GM23338 (cell line): ENCODE results near the gene FXYD6. TPM values are rescaled to one million over a fixed set of nuclear protein-coding genes. Genes with fewer than 3 reads are reported as not detected.
A peak's percentile ranks its signal among the peaks of the same experiment; 100 is the strongest.

Experiments
- ATAC-seq: fragments of 200-7000 bp; cut with Tn5 transposase; 3 replicates; pipeline ENCODE4 v1.9.1; 2020
- DNase-seq: peaks from one replicate; pipeline ENCODE4 v3.0.0-alpha.2; 2015; ENCODE audit warnings: low spot score
- H2AFZ ChIP-seq: fragments of 200-600 bp; sonication (generic); 2 replicates; pipeline ENCODE4 v1.8.0; 2016; ENCODE audit warnings: antibody characterized with exemption, mild to moderate bottlenecking, moderate library complexity
- H3F3A ChIP-seq: fragments of 200-600 bp; sonication (generic); replicated peaks from 2 replicates; pipeline ENCODE4 v1.8.0; 2017; ENCODE audit warnings: antibody characterized with exemption, mixed run types, low read depth
- H3K27ac ChIP-seq: fragments of 200-600 bp; sonication (generic); 2 replicates; pipeline ENCODE4 v1.6.1; 2016; ENCODE audit warnings: low read depth
- H3K27me3 ChIP-seq: fragments of 200-600 bp; sonication (generic); 2 replicates; pipeline ENCODE4 v1.8.0; 2016; ENCODE audit warnings: mild to moderate bottlenecking, mixed run types, moderate library complexity; ENCODE audit not compliant: insufficient read depth
- H3K36me3 ChIP-seq: fragments of 200-600 bp; sonication (generic); 2 replicates; pipeline ENCODE4 v1.8.0; 2016; ENCODE audit warnings: mild to moderate bottlenecking; ENCODE audit not compliant: insufficient read depth
- H3K4me1 ChIP-seq: fragments of 200-600 bp; sonication (generic); 2 replicates; pipeline ENCODE4 v1.8.0; 2016; ENCODE audit warnings: mild to moderate bottlenecking, moderate library complexity; ENCODE audit not compliant: insufficient read depth
- H3K4me2 ChIP-seq: fragments of 200-600 bp; sonication (generic); 2 replicates; pipeline ENCODE4 v1.7.1; 2017; ENCODE audit warnings: mixed run types
- H3K4me3 ChIP-seq: fragments of 200-600 bp; sonication (generic); 2 replicates; pipeline ENCODE4 v1.6.1; 2016; ENCODE audit warnings: mixed run types
- H3K79me2 ChIP-seq: fragments of 200-600 bp; sonication (generic); replicated peaks from 2 replicates; pipeline ENCODE4 v1.8.0; 2017; ENCODE audit warnings: mild to moderate bottlenecking; ENCODE audit not compliant: insufficient read depth
- H3K9me2 ChIP-seq: fragments of 200-600 bp; sonication (generic); 2 replicates; pipeline ENCODE4 v1.8.0; 2017; ENCODE audit not compliant: insufficient read depth
- H4K20me1 ChIP-seq: fragments of 200-600 bp; sonication (generic); replicated peaks from 2 replicates; pipeline ENCODE4 v1.8.0; 2017; ENCODE audit warnings: mild to moderate bottlenecking; ENCODE audit not compliant: insufficient read depth
- H3K27ac Mint-ChIP-seq: 2 replicates; pipeline ENCODE4 v1.8.0; 2020; ENCODE audit warnings: inconsistent platforms, mild to moderate bottlenecking, moderate library complexity, mixed read lengths
- H3K27me3 Mint-ChIP-seq: 3 replicates; pipeline ENCODE4 v1.8.0; 2022; ENCODE audit warnings: low read depth, mild to moderate bottlenecking, moderate library complexity, mixed read lengths, inconsistent platforms; ENCODE audit not compliant: insufficient read depth, poor library complexity
- H3K36me3 Mint-ChIP-seq: 3 replicates; pipeline ENCODE4 v1.8.0; 2021; ENCODE audit warnings: low read depth, mild to moderate bottlenecking, inconsistent platforms, moderate library complexity, mixed read lengths
- H3K4me1 Mint-ChIP-seq: 3 replicates; pipeline ENCODE4 v1.8.0; 2020; ENCODE audit warnings: mild to moderate bottlenecking, inconsistent platforms, mixed read lengths
- H3K4me3 Mint-ChIP-seq: 3 replicates; pipeline ENCODE4 v1.8.0; 2021; ENCODE audit warnings: moderate library complexity, mild to moderate bottlenecking, inconsistent platforms, mixed read lengths
- H3K9me3 Mint-ChIP-seq: 3 replicates; pipeline ENCODE4 v1.8.0; 2020; ENCODE audit warnings: moderate library complexity, mild to moderate bottlenecking, inconsistent platforms, mixed read lengths
- CREB1 ChIP-seq: fragments of 250-450 bp; sonication (Bioruptor Pico); IDR thresholded peaks from 2 replicates; pipeline ENCODE4 v1.5.0; 2020; ENCODE audit warnings: low read depth, mild to moderate bottlenecking, moderate library complexity
- CTCF ChIP-seq, 2 experiments: fragments of 200-600 bp in 1 of 2; sonication (generic) in 1 of 2; conservative IDR thresholded peaks; 2 replicates each; pipeline versions ENCODE4 v1.5.1 to v1.6.1; 2016 to 2017; ENCODE audit warnings: antibody characterized with exemption in 2 of 2, low read depth in 2 of 2, mild to moderate bottlenecking in 2 of 2, moderate library complexity in 1 of 2
- EZH2 ChIP-seq: fragments of 200-600 bp; sonication (generic); IDR thresholded peaks from one replicate; pipeline ENCODE4 v1.8.0; 2017; ENCODE audit warnings: antibody characterized with exemption, mild to moderate bottlenecking, low read depth; ENCODE audit not compliant: unreplicated experiment
- EZH2phosphoT487 ChIP-seq: fragments of 200-600 bp; sonication (generic); IDR thresholded peaks from one replicate; pipeline ENCODE4 v1.8.1; 2018; ENCODE audit warnings: antibody characterized with exemption; ENCODE audit not compliant: unreplicated experiment
- JUNB ChIP-seq: IDR thresholded peaks from one replicate; pipeline ENCODE4 v1.6.1; 2016; ENCODE audit warnings: antibody characterized with exemption; ENCODE audit not compliant: unreplicated experiment
- NANOG ChIP-seq: IDR thresholded peaks from 2 replicates; pipeline ENCODE4 v1.6.1; 2016; ENCODE audit warnings: antibody characterized with exemption, borderline replicate concordance
- POLR2AphosphoS5 ChIP-seq: IDR thresholded peaks from 2 replicates; pipeline ENCODE4 v1.6.1; 2016; ENCODE audit warnings: antibody characterized with exemption, low read depth
- REST ChIP-seq: IDR thresholded peaks from one replicate; pipeline ENCODE4 v1.6.1; 2018; ENCODE audit warnings: antibody characterized with exemption; ENCODE audit not compliant: unreplicated experiment
- STAT1 ChIP-seq: IDR thresholded peaks from one replicate; pipeline ENCODE4 v1.6.1; 2016; ENCODE audit warnings: antibody characterized with exemption; ENCODE audit not compliant: unreplicated experiment
- ZNF331 ChIP-seq: fragments of 250-450 bp; sonication (Bioruptor Pico); IDR thresholded peaks from 2 replicates; pipeline ENCODE4 v1.5.0; 2020; ENCODE audit warnings: low read depth, mild to moderate bottlenecking, moderate library complexity
- ZNF462 ChIP-seq: fragments of 250-450 bp; sonication (Bioruptor Pico); IDR thresholded peaks from 2 replicates; pipeline ENCODE4 v1.5.0; 2020; ENCODE audit warnings: mild to moderate bottlenecking, moderate library complexity
- polyA plus RNA-seq: library from polyadenylated mRNA; unstranded; fragments of >200 nt; fragmentation: Nextera tagmentation; extraction: Ambion mirVana; gene quantifications from 2 replicates; pipeline ENCODE4 v1.2.1, GENCODE V29; 2016
- total RNA-seq: library from RNA; depleted of rRNA; stranded (reverse); fragments of >200 nt; shearing (Covaris generic); gene quantifications from 2 replicates; pipeline ENCODE4 v1.2.3, GENCODE V29; 2014

The FXYD6 gene
- total and polyA plus RNA-seq, 2 experiments from 2014 or later = 26.2 to 30.7 TPM

GRCh38 chr11:117824571-117825537 is 51.6 kb downstream of the FXYD6 start, which contains the start of gene FXYD2:
TSS of gene FXYD2 (minus strand) at chr11:117824744. CDS start at chr11:117824678, 66 bp downstream.
- Mint-ChIP-seq H3K27me3 (peaks cover 23% of the 10 kb centered on the region), H3K27ac (0 out of 2 replicates have a peak within 1 kb of the TSS, but pooled peaks have one; percentile 44), H3K36me3 (no peaks in the 10 kb centered on the region), H3K4me1 (peaks cover 38% of the 10 kb centered on the region), H3K9me3 (no peaks in the 10 kb centered on the region), H3K4me3 (no peak within 1 kb of the TSS; the same call in 2 of the 3 replicates)
- Histone ChIP-seq H3K9me2 (no peaks in the 10 kb centered on the region), H4K20me1 (no peaks in the 10 kb centered on the region), H2AFZ (peak within 1 kb of the TSS; percentile 80), H3K4me3 (no peak within 1 kb of the TSS), H3K27ac (no peak within 1 kb of the TSS), H3K27me3 (no peaks in the 10 kb centered on the region), H3F3A (no peaks in the 10 kb centered on the region), H3K79me2 (no peaks in the 10 kb centered on the region), H3K36me3 (no peaks in the 10 kb centered on the region), H3K4me1 (peaks cover 10% of the 10 kb centered on the region; the same call in 1 of the 2 replicates), H3K4me2 (peak within 1 kb of the TSS; percentile 38; the same call in 1 of the 2 replicates)
- DNase-seq (no peak), ATAC-seq (no peak)
- no peak for TF ChIP-seq STAT1
- no peak for TF ChIP-seq ZNF462 (CRISPR knock-in tag)
- no peak for TF ChIP-seq EZH2phosphoT487
- no peak for TF ChIP-seq NANOG
- TF ChIP-seq JUNB = no peak
- no peak for TF ChIP-seq CTCF (conservative IDR thresholded peaks at IDR 0.05; ENCODE audit: low read depth in 2 of 2)
- TF ChIP-seq CREB1 (CRISPR knock-in tag) = no peak
- TF ChIP-seq REST = no peak
- TF ChIP-seq POLR2AphosphoS5 = no peak
- no peak for TF ChIP-seq ZNF331 (CRISPR knock-in tag)
- TF ChIP-seq EZH2 = no peak
